ENCODE results near the gene LTA4H. TPM values are rescaled to one million over a fixed set of nuclear protein-coding genes. Genes with fewer than 3 reads are reported as not detected.

LTA4H gene
- total RNA-seq, 1 donor from 2014 or later: 67.6 TPM

DNA sequence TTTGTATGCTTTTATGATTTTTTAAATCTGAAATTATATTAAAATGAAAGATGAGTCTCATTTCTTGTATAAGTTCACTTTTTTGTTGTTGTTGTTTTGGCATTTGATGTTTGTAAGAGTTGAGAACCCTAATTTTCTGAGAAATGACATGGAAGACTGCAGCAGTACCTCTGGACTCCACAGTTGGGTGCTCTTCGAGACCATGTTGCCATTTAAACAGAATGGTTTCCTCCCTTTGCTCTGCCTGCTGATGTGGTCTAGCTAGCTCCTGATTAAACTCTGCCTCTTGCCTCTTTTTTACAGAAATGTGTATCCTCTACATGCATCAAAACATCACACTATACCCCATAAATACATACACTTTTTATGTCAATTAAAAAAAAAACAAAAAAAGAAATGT lies 5.8 kb upstream of the LTA4H start:
- FAIRE-seq (no peak), DNase-seq (ENCODE audit: low read depth) (no peak)
- no peaks in the 10 kb centered on the region for H3K79me2 ChIP-seq (ENCODE audit: insufficient read depth, low read length)
- no peaks in the 10 kb centered on the region for H3K9me3 Mint-ChIP-seq (ENCODE audit: unreplicated experiment)
- no peaks in the 10 kb centered on the region for H3K36me3 Mint-ChIP-seq (ENCODE audit: low read depth, unreplicated experiment)
- H3K4me2 ChIP-seq (ENCODE audit: low read length): no peak overlapping the region
- no peaks in the 10 kb centered on the region for H4K20me1 ChIP-seq (ENCODE audit: insufficient read depth, low read length)
- H3K27me3 ChIP-seq (ENCODE audit: insufficient read depth, low read length): peaks cover 2% of the 10 kb centered on the region
- H3K9ac ChIP-seq (ENCODE audit: low read length): no peak overlapping the region
- TF ChIP-seq, protein P1, sequence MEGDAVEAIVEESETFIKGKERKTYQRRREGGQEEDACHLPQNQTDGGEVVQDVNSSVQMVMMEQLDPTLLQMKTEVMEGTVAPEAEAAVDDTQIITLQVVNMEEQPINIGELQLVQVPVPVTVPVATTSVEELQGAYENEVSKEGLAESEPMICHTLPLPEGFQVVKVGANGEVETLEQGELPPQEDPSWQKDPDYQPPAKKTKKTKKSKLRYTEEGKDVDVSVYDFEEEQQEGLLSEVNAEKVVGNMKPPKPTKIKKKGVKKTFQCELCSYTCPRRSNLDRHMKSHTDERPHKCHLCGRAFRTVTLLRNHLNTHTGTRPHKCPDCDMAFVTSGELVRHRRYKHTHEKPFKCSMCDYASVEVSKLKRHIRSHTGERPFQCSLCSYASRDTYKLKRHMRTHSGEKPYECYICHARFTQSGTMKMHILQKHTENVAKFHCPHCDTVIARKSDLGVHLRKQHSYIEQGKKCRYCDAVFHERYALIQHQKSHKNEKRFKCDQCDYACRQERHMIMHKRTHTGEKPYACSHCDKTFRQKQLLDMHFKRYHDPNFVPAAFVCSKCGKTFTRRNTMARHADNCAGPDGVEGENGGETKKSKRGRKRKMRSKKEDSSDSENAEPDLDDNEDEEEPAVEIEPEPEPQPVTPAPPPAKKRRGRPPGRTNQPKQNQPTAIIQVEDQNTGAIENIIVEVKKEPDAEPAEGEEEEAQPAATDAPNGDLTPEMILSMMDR (IDR thresholded peaks at IDR 0.05; ENCODE audit: insufficient read depth, low read depth, low read length): no peak
- TF ChIP-seq EZH2 (IDR thresholded peaks at IDR 0.05; ENCODE audit: insufficient read depth, low read length): no peak
- H3K27me3 Mint-ChIP-seq (ENCODE audit: low read depth, unreplicated experiment): no peaks in the 10 kb centered on the region
- H3K4me1 Mint-ChIP-seq (ENCODE audit: low read depth, unreplicated experiment): peaks cover 8% of the 10 kb centered on the region
- no peak overlapping the region for H3K27ac ChIP-seq (ENCODE audit: low read depth, low read length)
- no peak overlapping the region for H3K4me3 ChIP-seq (ENCODE audit: insufficient read depth, low read depth, low read length)
- H3K9me3 ChIP-seq (ENCODE audit: insufficient read depth, low read depth, low read length): no peaks in the 10 kb centered on the region
- no peak overlapping the region for H3K27ac Mint-ChIP-seq (ENCODE audit: unreplicated experiment)
- H3K4me3 Mint-ChIP-seq (ENCODE audit: unreplicated experiment): no peak overlapping the region
- H2AFZ ChIP-seq (ENCODE audit: low read depth, low read length): no peak overlapping the region
- H3K4me1 ChIP-seq (ENCODE audit: insufficient read depth, low read length): peaks cover 4% of the 10 kb centered on the region
- no peaks in the 10 kb centered on the region for H3K36me3 ChIP-seq (ENCODE audit: insufficient read depth, low read length)

DNA sequence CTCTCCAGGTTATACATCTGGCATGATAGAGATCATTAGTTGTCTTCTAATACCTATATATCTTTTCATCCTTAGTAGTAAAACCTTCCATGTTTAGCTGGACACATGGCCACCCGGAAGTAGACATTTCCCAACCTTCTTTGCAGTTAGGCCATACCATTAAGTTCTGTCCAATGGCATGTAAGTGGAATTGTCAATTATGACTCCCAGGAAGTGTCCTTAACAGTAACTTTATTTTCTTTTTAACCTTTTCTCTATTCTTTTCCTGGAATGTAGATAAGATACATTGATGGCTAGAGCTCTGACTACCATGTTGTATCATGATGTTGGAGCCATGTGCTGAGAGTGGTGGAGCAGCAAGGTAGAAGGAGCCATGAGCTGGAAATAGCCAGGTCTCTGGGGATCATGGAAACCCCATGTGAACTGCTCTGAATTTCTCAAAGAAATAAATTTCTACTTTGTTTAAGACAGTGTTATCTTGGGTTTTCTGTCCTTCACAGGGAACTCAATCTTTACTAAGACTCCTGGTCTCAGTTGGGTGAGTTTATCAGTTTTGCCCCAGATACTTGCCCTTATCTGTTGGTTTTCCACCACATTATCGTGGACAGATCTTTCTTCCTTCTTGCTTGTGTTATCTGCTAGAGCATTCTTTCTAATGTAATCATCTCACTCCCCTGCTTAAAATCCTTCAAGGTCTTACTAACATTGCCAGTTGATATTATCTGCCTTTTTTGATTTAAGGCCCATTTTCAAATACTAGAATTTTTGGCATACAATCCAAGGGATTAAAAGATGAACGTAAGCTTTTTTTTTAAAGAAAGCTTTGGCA lies 5.1 kb upstream of the LTA4H start:
- peaks cover 2% of the 10 kb centered on the region for H3K27me3 ChIP-seq (ENCODE audit: insufficient read depth, low read length)
- FAIRE-seq (no peak), DNase-seq (ENCODE audit: low read depth) (peak; percentile 35)
- H3K4me3 ChIP-seq (ENCODE audit: insufficient read depth, low read depth, low read length): no peak overlapping the region
- H3K9ac ChIP-seq (ENCODE audit: low read length): no peak overlapping the region
- no peak overlapping the region for H3K27ac ChIP-seq (ENCODE audit: low read depth, low read length)
- H3K9me3 ChIP-seq (ENCODE audit: insufficient read depth, low read depth, low read length): no peaks in the 10 kb centered on the region
- no peaks in the 10 kb centered on the region for H4K20me1 ChIP-seq (ENCODE audit: insufficient read depth, low read length)
- no peak overlapping the region for H2AFZ ChIP-seq (ENCODE audit: low read depth, low read length)
- Mint-ChIP-seq H3K27me3 (ENCODE audit: low read depth, unreplicated experiment) (no peaks in the 10 kb centered on the region), H3K4me3 (ENCODE audit: unreplicated experiment) (no peak overlapping the region), H3K4me1 (ENCODE audit: low read depth, unreplicated experiment) (peaks cover 8% of the 10 kb centered on the region), H3K9me3 (ENCODE audit: unreplicated experiment) (no peaks in the 10 kb centered on the region), H3K27ac (ENCODE audit: unreplicated experiment) (no peak overlapping the region), H3K36me3 (ENCODE audit: low read depth, unreplicated experiment) (no peaks in the 10 kb centered on the region)
- H3K4me2 ChIP-seq (ENCODE audit: low read length): no peak overlapping the region
- no peak for TF ChIP-seq EZH2 (IDR thresholded peaks at IDR 0.05; ENCODE audit: insufficient read depth, low read length)
- TF ChIP-seq, protein P1 (IDR thresholded peaks at IDR 0.05; ENCODE audit: insufficient read depth, low read depth, low read length): no peak
- H3K79me2 ChIP-seq (ENCODE audit: insufficient read depth, low read length): no peaks in the 10 kb centered on the region
- no peaks in the 10 kb centered on the region for H3K36me3 ChIP-seq (ENCODE audit: insufficient read depth, low read length)
- H3K4me1 ChIP-seq (ENCODE audit: insufficient read depth, low read length): peaks cover 4% of the 10 kb centered on the region

DNA sequence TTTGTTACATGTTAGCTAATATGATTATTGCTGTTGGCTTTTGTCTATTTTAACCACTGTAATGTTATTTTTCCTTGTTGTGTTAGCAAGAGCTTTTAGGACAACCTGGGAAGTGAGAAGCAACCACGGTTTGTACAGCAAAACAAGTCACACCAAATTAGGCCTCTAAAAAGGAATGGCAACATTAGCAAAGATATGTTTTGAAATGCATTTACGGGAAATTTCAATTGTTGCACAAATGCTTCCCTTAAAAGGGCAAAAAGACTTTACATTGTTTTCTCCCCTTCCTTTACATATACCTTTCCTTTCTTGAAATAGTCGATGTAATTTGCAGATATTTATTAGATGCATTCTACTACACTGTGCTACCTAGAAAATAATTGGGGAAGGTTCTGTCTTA lies 4.1 kb upstream of the LTA4H start:
- no peaks in the 10 kb centered on the region for H4K20me1 ChIP-seq (ENCODE audit: insufficient read depth, low read length)
- no peak overlapping the region for H2AFZ ChIP-seq (ENCODE audit: low read depth, low read length)
- Mint-ChIP-seq H3K27me3 (ENCODE audit: low read depth, unreplicated experiment) (no peaks in the 10 kb centered on the region), H3K27ac (ENCODE audit: unreplicated experiment) (no peak overlapping the region), H3K9me3 (ENCODE audit: unreplicated experiment) (no peaks in the 10 kb centered on the region), H3K36me3 (ENCODE audit: low read depth, unreplicated experiment) (no peaks in the 10 kb centered on the region), H3K4me3 (ENCODE audit: unreplicated experiment) (no peak overlapping the region), H3K4me1 (ENCODE audit: low read depth, unreplicated experiment) (peaks cover 5% of the 10 kb centered on the region)
- H3K4me1 ChIP-seq (ENCODE audit: insufficient read depth, low read length): peaks cover 4% of the 10 kb centered on the region
- no peaks in the 10 kb centered on the region for H3K36me3 ChIP-seq (ENCODE audit: insufficient read depth, low read length)
- no peak overlapping the region for H3K4me3 ChIP-seq (ENCODE audit: insufficient read depth, low read depth, low read length)
- TF ChIP-seq, protein P1 (IDR thresholded peaks at IDR 0.05; ENCODE audit: insufficient read depth, low read depth, low read length): no peak
- no peak for TF ChIP-seq EZH2 (IDR thresholded peaks at IDR 0.05; ENCODE audit: insufficient read depth, low read length)
- no peak overlapping the region for H3K9ac ChIP-seq (ENCODE audit: low read length)
- H3K4me2 ChIP-seq (ENCODE audit: low read length): no peak overlapping the region
- H3K79me2 ChIP-seq (ENCODE audit: insufficient read depth, low read length): peaks cover 4% of the 10 kb centered on the region
- peaks cover 2% of the 10 kb centered on the region for H3K27me3 ChIP-seq (ENCODE audit: insufficient read depth, low read length)
- FAIRE-seq (no peak), DNase-seq (ENCODE audit: low read depth) (no peak)
- no peaks in the 10 kb centered on the region for H3K9me3 ChIP-seq (ENCODE audit: insufficient read depth, low read depth, low read length)
- no peak overlapping the region for H3K27ac ChIP-seq (ENCODE audit: low read depth, low read length)

Measured in astrocyte (in vitro differentiated cells and primary cell).